Kidney capillary endothelial cell (primary cell): Measurements from ENCODE around the gene HENMT1.
A peak's percentile ranks its signal among the peaks of the same experiment; 100 is the strongest.
"Not testable (repeated sequence)": the region's sequence is repeated elsewhere in the genome, so short reads cannot be mapped to it uniquely, and the experiment has no call there.

Source experiments
- DNase-seq: peaks from one replicate; pipeline ENCODE4 v3.0.0-alpha.2; 2018; ENCODE audit warnings: low spot score

HENMT1 gene

GRCh38 chr1:108670131-108670773 is 9.4 kb upstream of the HENMT1 start:
- DNase-seq = no peak

GRCh38 chr1:108669679-108670078 is 8.8 kb upstream of the HENMT1 start:
- no peak for DNase-seq

GRCh38 chr1:108668777-108669176 is 7.9 kb upstream of the HENMT1 start:
- no peak for DNase-seq

- DNase-seq = not testable (repeated sequence)
Observed at GRCh38 chr1:108667422-108667821, 6.5 kb upstream of the HENMT1 start.

GRCh38 chr1:108665771-108666170 is 4.9 kb upstream of the HENMT1 start:
- no peak for DNase-seq

- DNase-seq = no peak
Observed at GRCh38 chr1:108665067-108665466, 4.2 kb upstream of the HENMT1 start.

- no peak for DNase-seq
Observed at GRCh38 chr1:108664481-108664880, 3.6 kb upstream of the HENMT1 start.

- DNase-seq = no peak
Observed at GRCh38 chr1:108663074-108663473, 2.2 kb upstream of the HENMT1 start.

- no peak for DNase-seq
Observed at GRCh38 chr1:108657356-108658080, 3.4 kb downstream of the HENMT1 start.

GRCh38 chr1:108653431-108654105 is 7.3 kb downstream of the HENMT1 start:
- DNase-seq = no peak

- no peak for DNase-seq
Observed at GRCh38 chr1:108646648-108647269, 14.1 kb downstream of the HENMT1 start.

GRCh38 chr1:108646265-108646647 is 14.6 kb downstream of the HENMT1 start:
- DNase-seq = no peak

GRCh38 chr1:108645564-108646184 is 15.2 kb downstream of the HENMT1 start:
- DNase-seq = no peak

GRCh38 chr1:108644984-108645383 is 15.9 kb downstream of the HENMT1 start:
- no peak for DNase-seq

- DNase-seq = peak; percentile 50
Observed at GRCh38 chr1:108643492-108644335, 17.2 kb downstream of the HENMT1 start.

- not testable (repeated sequence) for DNase-seq
Observed at GRCh38 chr1:108640863-108641262, 20.0 kb downstream of the HENMT1 start.

GRCh38 chr1:108639899-108640560 is 20.9 kb downstream of the HENMT1 start:
- no peak for DNase-seq

- DNase-seq = no peak
Observed at GRCh38 chr1:108636876-108637275, 24.0 kb downstream of the HENMT1 start.

- no peak for DNase-seq
Observed at GRCh38 chr1:108634521-108634920, 26.4 kb downstream of the HENMT1 start.

- DNase-seq = no peak
Observed at GRCh38 chr1:108628665-108629064, 32.2 kb downstream of the HENMT1 start.

- no peak for DNase-seq
Observed at GRCh38 chr1:108627951-108628350, 32.9 kb downstream of the HENMT1 start.
